KOPT-K1 (cell line): Measurements from ENCODE around the gene BIN1.

Experiments used
- H3K27ac ChIP-seq: fragments of 200-600 bp; sonication (generic); 2 replicates; pipeline ENCODE4 v1.5.1; 2016; ENCODE audit warnings: antibody characterized with exemption, mild to moderate bottlenecking, low read depth, low read length; ENCODE audit not compliant: poor library complexity, severe bottlenecking
- H3K36me3 ChIP-seq: fragments of 200-600 bp; sonication (generic); 2 replicates; pipeline ENCODE4 v1.5.1; 2017; ENCODE audit warnings: antibody characterized with exemption, mild to moderate bottlenecking, low read length, moderate library complexity; ENCODE audit not compliant: insufficient read depth
- H3K9me3 ChIP-seq: fragments of 200-600 bp; sonication (generic); 2 replicates; pipeline ENCODE4 v1.5.1; 2017; ENCODE audit warnings: antibody characterized with exemption, low read length, mild to moderate bottlenecking; ENCODE audit not compliant: insufficient read depth, poor library complexity, severe bottlenecking

BIN1 gene

DNA sequence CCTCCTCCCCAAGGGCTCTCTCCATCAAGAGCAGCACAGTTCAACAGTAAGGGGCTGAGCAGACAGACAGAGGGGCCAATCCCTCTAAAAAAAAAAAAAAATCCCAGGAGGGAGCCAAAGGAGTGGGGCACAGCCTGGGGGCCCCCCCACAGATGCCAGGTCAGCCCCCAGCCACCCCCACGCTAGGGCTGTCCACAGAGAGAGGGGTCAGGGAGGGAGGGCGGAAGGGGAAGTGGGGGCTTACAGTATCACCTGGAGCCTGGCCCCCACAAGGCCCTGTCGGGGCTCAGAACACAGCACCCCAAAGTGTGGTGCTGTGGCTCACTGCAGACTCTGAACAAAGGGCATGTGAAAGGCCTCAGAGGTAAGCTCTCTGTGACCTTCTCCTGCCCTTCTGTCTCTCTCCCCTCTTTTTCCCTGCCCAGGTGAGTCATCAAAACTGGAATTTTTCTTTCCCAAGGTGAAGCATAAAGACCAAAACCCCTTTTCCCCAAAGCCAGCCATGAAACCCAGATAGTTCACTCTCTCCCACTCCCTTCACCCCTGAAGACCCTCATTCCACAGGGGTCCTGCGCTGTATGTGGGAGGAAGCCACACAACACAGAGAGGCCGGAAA, 13.9 kb downstream of the BIN1 start:
- Histone ChIP-seq H3K36me3 (no peaks in the 10 kb centered on the region), H3K9me3 (no peaks in the 10 kb centered on the region), H3K27ac (no peak overlapping the region)

DNA sequence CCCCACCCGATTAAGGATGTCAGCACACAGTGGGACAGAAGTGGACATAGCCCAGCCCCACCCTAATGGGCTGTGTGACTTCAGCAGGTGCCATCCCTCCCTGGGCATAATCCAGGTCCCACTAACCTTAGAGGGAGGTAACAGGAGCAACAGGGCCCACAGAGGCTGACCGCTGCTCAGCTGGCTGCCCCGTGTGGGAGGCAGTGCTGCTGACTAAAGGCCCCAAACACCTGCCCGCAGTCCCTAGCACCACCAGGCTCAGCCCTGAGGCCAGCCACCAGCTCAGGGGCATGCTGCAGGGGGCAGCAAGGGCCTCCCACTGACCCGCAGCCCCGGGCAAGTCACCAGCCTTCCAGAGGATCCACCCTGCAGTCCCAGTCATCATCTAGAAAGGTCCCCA, 14.6 kb downstream of the BIN1 start:
- no peak overlapping the region for H3K27ac ChIP-seq
- no peaks in the 10 kb centered on the region for H3K9me3 ChIP-seq
- H3K36me3 ChIP-seq: no peaks in the 10 kb centered on the region

DNA sequence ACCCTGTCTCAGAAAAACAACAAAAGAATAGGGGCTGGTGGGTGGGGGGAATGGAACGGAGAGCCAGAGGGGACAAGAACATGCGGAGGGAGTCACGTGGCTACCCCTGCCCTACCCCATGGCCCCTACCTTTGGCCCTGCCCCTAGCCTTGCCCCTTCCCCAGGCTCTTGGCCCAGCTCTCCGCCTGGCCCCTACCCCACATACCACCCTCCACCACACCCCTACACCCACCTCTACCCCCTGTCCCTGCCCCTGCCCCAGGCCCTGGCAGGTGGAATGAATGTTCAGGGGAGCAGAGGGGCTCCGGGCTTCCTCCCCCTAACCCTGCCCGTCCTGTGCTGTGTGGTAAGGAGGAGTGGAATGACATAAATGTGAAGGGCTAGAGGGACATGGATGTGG, 15.1 kb downstream of the BIN1 start:
- Histone ChIP-seq H3K27ac (no peak overlapping the region), H3K36me3 (no peaks in the 10 kb centered on the region)

DNA sequence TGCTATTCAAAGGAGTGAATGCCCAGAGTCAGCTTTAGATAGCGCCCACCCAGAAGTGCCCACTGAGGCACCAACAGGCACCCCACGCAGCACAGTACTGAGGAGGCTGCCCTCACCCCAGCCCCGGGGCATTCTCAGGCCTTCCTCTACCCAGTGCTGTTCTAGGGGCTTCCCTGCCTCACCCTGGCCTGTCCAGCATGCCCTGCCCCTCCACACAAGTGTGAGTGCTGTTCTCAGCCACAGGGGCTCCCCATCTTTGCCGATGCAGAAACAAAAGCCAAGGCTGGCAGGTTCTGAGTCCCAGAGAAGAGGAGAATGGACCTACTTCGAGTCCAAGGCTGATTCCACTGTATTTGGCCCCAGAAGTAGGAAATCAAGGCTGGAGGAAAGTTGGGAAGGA, 15.8 kb downstream of the BIN1 start:
- H3K27ac ChIP-seq: no peak overlapping the region

More for the DNA sequence above, 15.1 kb downstream of the BIN1 start:
- no peaks in the 10 kb centered on the region for H3K9me3 ChIP-seq

DNA sequence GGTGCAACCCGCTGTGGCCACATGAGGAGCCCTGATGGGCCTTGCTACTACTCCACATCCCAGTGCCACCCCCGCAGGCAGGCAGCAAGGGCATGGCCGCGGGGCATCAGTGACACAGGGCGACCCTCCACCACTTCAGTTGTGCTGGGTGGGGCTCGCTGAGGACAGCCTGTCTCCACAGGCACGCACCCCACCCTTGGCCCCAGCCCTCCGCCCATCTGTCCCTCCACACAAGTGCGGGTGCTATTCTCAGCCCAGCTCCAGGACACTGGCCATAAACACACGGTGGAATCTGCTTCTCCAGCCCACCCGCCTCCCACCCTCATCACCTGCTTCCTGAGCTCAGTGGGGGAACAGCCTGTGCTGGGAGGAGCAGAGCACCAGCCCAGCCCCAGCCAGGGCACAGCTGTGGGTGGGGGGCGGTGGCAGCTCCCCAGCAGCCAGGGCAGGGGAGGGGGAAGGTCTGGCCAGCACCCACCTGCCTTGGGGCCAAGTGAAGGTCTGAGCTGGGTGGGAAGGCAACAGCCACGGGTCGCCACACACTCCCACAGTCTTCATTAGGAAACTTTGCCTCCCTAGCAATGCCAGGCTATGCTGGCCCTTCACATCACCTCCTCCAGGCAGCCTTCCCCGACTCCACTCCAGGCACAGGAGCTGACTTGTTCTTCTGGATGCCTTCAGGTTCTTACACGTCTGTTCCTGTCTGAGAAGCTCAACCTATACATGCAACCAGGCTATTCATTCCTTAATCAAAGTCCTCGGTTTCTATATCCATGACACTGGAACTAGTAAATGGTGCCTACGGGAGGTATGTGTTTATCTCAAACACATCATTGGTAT, 16.5 kb downstream of the BIN1 start:
- H3K27ac ChIP-seq: no peak overlapping the region
- H3K36me3 ChIP-seq: no peaks in the 10 kb centered on the region
- H3K9me3 ChIP-seq: no peaks in the 10 kb centered on the region

More for the DNA sequence above, 15.8 kb downstream of the BIN1 start:
- Histone ChIP-seq H3K36me3 (no peaks in the 10 kb centered on the region), H3K9me3 (no peaks in the 10 kb centered on the region)

DNA sequence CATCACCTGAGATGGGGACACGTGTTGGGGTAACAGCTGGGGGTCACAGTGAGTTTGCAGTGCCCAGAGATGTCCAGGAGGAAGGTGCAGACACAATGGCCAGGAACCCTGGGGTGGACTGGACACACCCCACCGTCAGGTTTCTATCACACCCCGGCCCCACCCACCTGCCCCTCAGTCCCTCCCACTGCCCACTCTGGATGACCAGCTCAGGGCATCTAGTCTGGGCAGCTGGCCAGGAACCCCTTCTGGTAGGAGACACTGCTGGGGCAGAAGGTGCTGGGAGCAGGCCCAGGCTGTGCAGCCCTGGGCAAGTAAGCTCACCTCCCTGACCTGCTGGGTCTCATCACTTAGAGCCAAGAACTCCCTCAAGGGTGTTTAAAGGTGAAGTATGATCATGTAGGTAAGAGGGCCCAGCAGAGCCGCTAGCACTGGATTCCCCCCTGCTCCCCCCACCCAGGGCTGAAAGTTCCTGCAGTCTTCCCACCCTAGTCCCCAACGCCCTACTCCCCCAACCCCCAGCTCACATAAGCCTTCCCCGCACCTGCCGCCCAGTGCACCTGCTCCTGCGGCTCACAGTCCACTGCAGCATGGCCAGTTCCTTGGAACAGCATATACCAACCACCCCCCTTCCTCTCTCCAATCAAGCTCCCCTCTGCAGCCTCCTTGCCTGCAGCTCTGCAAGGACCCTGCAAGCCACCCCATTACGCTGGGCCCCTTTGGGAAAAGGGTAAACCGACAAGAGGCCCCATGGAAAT, 17.3 kb downstream of the BIN1 start:
- Histone ChIP-seq H3K27ac (no peak overlapping the region), H3K36me3 (no peaks in the 10 kb centered on the region), H3K9me3 (no peaks in the 10 kb centered on the region)

DNA sequence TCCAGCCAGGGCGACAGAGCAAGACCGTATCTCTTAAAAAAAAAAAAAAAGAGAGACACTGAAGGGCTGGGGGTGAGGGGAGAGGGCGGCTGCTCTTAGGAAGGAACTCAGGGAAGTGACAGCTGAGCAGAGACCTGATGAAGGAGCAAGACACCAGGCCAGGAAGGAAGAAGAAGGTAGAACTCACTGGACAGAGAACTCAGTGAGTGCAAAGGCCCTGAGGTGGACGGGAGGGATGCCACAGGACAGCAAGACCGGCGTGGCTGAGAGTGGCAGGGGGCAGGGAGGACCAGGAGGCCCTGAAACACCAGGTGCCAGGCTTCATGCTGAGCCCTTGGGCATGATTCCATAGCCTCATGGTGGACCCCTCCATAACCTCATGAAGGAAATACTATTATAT, 18.2 kb downstream of the BIN1 start:
- no peak overlapping the region for H3K27ac ChIP-seq
- no peaks in the 10 kb centered on the region for H3K36me3 ChIP-seq
- H3K9me3 ChIP-seq: no peaks in the 10 kb centered on the region

DNA sequence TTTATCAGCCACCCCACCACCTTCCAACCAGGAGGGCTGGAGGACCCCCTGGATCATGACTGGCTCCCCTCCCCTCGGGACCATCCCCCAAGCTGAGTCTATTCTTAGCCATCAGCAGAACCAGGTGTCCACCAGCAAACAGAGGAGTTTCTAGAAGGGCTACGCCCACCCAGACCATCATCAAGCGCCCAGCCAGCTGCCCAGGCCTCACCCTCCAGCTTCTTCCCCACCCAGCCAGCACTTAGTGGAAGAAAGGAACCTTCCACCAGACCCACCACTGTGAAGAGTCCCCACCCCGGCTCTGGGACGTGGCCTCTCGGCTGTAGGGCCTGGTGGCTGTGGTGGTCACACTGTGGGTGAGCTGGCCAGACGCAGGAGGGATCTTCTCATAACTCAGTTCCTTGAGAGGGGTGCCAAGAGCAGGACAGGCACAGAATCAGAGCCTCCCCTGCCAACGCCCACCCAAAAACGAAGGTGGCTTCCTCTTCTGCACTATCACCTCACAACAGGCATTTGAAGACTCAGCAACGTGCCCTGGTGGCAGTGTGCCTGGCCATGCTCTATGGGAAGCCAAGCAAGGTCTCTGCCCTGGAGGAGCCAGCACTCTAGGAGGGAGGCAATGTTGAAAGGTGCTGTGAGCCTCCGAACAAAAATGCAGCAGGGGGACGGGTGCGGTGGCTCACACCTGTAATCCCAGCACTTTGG, 19.0 kb downstream of the BIN1 start:
- Histone ChIP-seq H3K27ac (no peak overlapping the region), H3K36me3 (no peaks in the 10 kb centered on the region), H3K9me3 (no peaks in the 10 kb centered on the region)

DNA sequence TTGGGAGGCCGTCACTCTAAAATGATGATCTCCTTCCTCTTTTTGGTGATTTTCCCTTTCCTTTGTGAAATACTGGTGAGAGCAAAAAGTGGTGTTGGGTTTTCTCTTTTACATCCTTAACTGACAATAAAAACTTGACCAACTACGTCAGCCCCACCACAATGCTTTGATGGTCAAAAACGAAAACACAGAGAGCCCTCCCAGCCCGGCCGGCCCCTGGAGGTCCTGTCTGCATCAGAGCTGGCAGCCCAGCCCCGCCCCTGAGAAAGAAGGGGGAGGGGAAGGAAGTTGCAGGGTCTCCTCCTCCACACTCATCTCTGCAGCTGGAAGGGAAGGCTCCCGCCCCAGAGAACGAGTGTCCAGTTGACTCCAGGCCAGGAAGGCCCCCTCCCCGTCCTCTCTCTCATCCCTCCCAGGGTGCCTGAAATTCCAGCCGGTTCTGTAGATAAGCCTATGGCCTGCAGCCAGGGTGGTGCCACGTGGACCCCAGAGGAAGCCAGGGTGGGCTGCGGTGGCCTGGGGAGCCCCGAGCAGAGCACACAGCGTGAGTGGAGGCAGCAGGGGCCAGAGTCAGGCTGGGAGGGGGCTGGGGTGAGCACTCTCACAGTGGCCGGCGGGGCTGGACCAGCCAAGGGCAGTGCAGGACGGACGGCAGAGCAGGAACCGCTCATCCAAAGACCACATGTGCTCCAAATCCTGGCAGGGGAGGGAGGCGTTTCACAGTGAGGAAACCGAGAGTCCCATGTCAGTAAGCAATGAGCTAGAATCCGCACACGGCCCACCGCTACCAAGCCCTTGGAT, 19.8 kb downstream of the BIN1 start:
- no peaks in the 10 kb centered on the region for H3K36me3 ChIP-seq
- H3K9me3 ChIP-seq: no peaks in the 10 kb centered on the region
- no peak overlapping the region for H3K27ac ChIP-seq

DNA sequence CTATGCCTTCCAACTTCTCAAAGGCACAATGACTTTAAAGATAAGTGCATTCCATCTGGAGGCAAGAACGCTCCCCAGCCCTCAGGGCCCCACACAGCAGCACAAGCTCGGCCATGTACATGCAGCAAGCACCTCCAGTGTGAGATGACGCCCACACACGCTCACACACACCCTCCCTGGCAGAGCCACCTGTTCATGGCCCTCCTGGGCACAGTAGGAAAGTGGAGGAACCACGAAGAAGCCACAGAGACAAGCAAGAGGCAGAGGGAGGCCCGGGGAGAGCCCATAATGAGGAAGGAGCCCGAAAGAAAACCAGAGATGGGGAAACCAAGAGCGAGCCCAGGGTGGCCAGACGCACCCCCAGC, 21.7 kb downstream of the BIN1 start:
- Histone ChIP-seq H3K27ac (peak overlapping the region; percentile 60), H3K9me3 (no peaks in the 10 kb centered on the region), H3K36me3 (no peaks in the 10 kb centered on the region)

DNA sequence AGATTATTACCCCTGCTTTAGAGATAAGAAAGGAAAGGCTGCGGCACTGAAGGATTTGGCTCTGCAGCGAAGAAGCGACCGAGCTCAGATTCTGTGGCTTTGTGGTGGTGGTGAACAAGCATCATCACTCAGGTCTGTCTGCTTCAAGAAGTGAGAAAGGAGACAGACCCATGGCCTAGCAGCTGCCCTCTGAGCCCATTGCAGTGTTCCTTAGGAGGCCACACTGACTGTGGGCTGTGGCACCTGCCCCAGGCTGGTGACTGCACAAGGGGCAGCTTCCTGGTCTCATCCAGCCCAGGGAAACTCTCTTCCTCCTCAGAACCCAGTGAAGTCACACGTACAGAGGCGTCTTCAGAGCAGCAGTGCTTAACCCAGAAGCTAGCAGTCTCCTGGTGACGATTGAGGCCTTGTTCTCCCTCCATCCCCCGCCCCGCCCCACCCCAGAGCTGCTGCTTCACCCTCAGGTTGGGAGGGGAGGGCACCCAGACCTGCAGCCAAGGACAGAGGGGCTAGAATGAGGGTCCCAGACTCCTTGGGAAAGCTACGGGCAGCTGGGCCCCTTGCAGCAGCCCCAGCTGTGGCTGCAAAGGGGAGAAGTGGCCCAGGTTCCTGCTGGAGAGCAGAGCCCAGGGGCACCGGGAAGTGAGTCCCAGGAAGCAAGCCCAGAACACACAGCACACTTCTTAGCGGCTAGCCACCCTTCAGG, 22.2 kb downstream of the BIN1 start:
- Histone ChIP-seq H3K27ac (peak overlapping the region; percentile 60), H3K9me3 (no peaks in the 10 kb centered on the region), H3K36me3 (no peaks in the 10 kb centered on the region)

DNA sequence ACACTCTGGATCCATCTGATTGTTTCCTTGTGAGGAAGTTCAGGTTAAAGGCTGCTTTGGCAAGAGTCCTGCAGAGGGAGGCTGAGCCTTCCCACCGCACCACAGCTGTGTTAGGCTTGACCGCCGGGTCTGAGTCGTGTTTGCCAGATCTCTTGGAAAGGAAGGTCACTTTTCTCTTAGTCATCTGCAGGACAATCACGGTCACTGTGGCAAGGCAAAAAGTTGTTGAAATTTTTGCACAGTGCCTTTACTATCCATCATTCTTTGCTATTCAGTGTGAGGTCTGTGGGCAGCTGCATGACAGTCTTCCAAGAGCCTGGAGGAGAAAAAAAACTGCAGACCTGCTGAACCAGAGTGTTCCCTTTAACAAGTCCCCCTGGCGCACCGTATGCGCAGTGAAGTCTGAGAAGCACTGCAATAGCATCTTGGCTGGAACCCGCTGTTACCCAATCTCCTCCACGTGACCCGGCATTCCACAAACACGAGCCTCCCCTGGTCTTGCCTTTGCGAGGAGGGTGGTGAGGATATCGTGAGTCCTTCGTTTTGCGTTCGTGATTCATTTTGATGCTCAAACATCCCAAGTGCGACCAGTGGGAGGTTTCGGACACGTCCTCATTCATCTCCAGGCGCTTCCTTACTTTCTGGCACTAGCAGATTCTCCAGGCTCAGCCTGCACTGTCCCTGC, 23.0 kb downstream of the BIN1 start:
- Histone ChIP-seq H3K27ac (peak overlapping the region; percentile 60), H3K36me3 (no peaks in the 10 kb centered on the region)

DNA sequence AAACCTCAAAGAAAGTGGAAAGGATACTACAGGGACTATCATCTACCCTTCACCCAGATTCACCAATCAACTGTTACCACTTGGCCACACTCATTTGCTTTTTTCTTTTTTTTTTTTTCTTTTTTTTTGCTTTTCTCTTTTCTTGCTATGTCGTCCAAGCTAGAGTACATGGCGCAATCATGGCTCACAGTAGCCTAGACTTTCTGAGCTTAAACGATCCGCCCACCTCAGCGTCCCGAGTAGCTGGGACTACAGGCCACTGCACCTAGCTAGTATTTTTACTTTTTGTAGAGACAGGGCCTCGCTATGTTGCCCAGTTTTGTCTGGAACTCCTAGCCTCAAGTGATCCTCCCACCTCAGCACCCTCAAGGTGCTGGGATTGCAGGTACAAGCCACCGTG, 24.0 kb downstream of the BIN1 start:
- no peak overlapping the region for H3K27ac ChIP-seq

More for the DNA sequence above, 23.0 kb downstream of the BIN1 start:
- H3K9me3 ChIP-seq: no peaks in the 10 kb centered on the region

More for the DNA sequence above, 24.0 kb downstream of the BIN1 start:
- Histone ChIP-seq H3K9me3 (no peaks in the 10 kb centered on the region), H3K36me3 (no peaks in the 10 kb centered on the region)
